Aorta (tissue), 5 donors: ENCODE data around the gene TLE3. TPM values are rescaled to one million over a fixed set of nuclear protein-coding genes. Genes with fewer than 3 reads are reported as not detected.
"Not testable (repeated sequence)": the region's sequence is repeated elsewhere in the genome, so short reads cannot be mapped to it uniquely, and the experiment has no call there.

Experiments
- ATAC-seq: fragments of 200-7000 bp; cut with Tn5 transposase; one replicate; pipeline ENCODE4 v1.9.1; 2022; ENCODE audit warnings: moderate library complexity; ENCODE audit not compliant: low FRiP score
- DNase-seq, 2 donors: peaks; one replicate each; pipeline ENCODE4 v3.0.0-alpha.2; 2020
- H3K27ac ChIP-seq, 2 donors: one replicate each; pipeline ENCODE4 v1.5.1; 2013; ENCODE audit warnings: low read length in 2 of 2, mild to moderate bottlenecking in 2 of 2, moderate library complexity in 2 of 2, control low read depth in 1 of 2, inconsistent platforms in 1 of 2, low read depth in 1 of 2
- H3K27me3 ChIP-seq, 2 donors: one replicate each; pipeline ENCODE4 v1.6.1; 2013; ENCODE audit warnings: control low read depth in 1 of 2, low read length in 1 of 2, mild to moderate bottlenecking in 1 of 2, moderate library complexity in 1 of 2; ENCODE audit not compliant: insufficient read depth in 2 of 2, control insufficient read depth in 1 of 2
- H3K36me3 ChIP-seq, 2 donors: one replicate each; pipeline ENCODE4 v1.6.1; 2013; ENCODE audit warnings: control low read depth in 1 of 2, low read length in 1 of 2, mild to moderate bottlenecking in 1 of 2; ENCODE audit not compliant: insufficient read depth in 2 of 2, control insufficient read depth in 1 of 2
- H3K4me1 ChIP-seq, 2 donors: one replicate each; pipeline ENCODE4 v1.6.1; 2013; ENCODE audit warnings: low read length in 2 of 2, control low read depth in 1 of 2, mild to moderate bottlenecking in 1 of 2, moderate library complexity in 1 of 2; ENCODE audit not compliant: insufficient read depth in 2 of 2, control insufficient read depth in 1 of 2
- H3K4me3 ChIP-seq, 2 donors: one replicate each; pipeline ENCODE4 v1.5.1; 2013; ENCODE audit warnings: low read length in 2 of 2, control low read depth in 1 of 2, mild to moderate bottlenecking in 1 of 2
- H3K9me3 ChIP-seq: one replicate; pipeline ENCODE4 v1.6.1; 2013; ENCODE audit warnings: mild to moderate bottlenecking, low read length; ENCODE audit not compliant: control insufficient read depth
- WGBS, 2 donors: extraction: QIAGEN DNeasy Blood & Tissue Kit; methylation state at CpG; one replicate each; pipeline ENCODE4 v1.1.7; 2013; 5-methylcytosine and 5-hydroxymethylcytosine counted together
- intact Hi-C, 2 donors: fragments of 100-400 bp; cut with DNase I; formaldehyde crosslinking; loops; one replicate each; pipeline versions ENCODE4 v1.14.2 to v1.15.0; 2022
- polyA plus RNA-seq, 2 donors: library from polyadenylated mRNA; stranded (reverse); fragments of 200-250 nt; gene quantifications; one replicate each; pipeline ENCODE4 v1.2.3, GENCODE V29; 2013
- total RNA-seq, 2 donors: library from RNA; stranded (reverse); fragmentation: NEBNext Ultra II Directional; extraction: Animal tissue kit (Norgen Biotek cat#: 25700); gene quantifications; one replicate each; pipeline ENCODE4 v1.2.1, GENCODE V29; 2021
- donor health status: healthy with polysubstance abuse.
- donor health status: Bipolar disorder and iron deficiency.
- donor health status: DM: no; HTN: no; CAD: no.
- donor health status: DM: no; HTN: no; CAD: no.
- donor health status: DM: yes; HTN: yes; CAD: no.

The TLE3 gene
- total and polyA plus RNA-seq, 4 donors, result 8.3 to 89.9 (median 28.2) TPM

DNA sequence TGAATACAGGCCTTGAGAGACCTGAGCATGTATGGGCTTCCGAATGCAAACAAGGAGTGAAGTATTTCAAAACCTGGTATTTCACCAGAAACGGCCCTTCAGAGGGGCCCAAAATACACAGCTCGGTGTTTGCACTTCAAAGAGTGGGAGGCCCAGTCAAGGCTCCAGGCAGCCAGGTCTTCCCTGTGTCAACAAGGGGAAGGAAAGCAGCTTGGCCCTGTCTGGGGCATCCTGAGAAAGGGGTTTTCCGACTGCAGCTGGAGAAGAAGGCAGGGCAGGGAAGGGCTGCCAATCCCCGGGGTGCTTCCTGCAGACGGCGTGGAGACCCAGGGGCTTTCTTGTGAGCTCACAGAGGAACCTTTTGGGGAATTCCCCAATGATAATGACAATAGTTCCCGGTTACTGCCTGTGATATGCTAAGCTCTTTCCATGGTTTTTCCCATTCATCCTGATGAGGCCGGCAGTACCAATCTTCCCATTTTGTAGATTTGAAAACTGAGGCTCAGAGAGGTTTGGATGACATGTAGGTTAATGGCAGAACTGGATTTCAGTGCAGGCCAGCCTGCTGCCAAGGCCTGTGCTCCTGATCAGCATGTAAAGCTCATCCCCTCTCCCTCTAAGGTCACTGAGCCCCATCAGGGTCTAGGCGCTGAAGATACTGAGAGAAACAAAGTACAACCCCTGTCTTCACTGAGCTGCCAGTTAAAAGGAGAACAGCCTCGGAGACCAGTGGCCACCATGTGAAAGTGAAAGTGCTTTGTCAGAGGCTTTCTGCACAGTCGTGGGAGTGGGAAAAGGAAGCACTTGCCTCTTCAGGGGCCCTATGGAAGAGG, 43.0 kb upstream of the TLE3 start:
- Histone ChIP-seq H3K27me3 (no peaks in the 10 kb centered on the region), H3K27ac (no peak overlapping the region), H3K36me3 (no peaks in the 10 kb centered on the region), H3K4me3 (no peak overlapping the region), H3K4me1 (no peaks in the 10 kb centered on the region), H3K9me3 (no peaks in the 10 kb centered on the region)
- DNase-seq (peak in 1 of 2 donors; percentile 67), ATAC-seq (peak; percentile 48)
- intact Hi-C loops, result no loop called here
- WGBS, 2 donors, result 32 to 40% methylated on average over 12 of the region's 12 CpGs

DNA sequence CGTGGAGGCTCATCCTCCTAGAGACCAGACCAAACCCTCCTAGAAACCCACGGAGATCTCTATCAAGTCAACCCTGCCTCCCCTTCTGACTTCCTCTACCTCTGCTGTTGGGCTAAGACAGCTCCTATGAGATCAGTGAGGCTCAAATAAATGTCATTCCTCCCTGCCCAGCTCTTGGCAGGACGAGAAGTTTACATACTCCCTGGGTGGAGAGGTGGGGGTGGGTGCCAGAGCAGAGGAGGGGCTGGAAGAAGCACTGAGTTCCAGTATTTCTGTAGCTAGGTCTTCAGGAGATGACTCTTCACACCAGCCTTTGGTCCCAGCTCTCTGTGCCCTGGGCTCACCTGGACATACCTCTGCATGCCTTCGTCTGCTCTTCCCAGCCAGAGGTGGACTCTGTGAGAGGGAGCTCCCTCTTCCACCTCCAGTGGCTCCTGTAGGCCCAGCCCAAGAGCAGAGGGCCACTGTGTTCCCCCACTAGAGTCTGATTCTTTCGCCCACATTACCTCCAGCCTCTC, 42.4 kb upstream of the TLE3 start:
- DNase-seq (no peak), ATAC-seq (no peak)
- Histone ChIP-seq H3K36me3 (no peaks in the 10 kb centered on the region), H3K4me1 (no peaks in the 10 kb centered on the region), H3K27ac (no peak overlapping the region), H3K27me3 (no peaks in the 10 kb centered on the region), H3K4me3 (no peak overlapping the region), H3K9me3 (no peaks in the 10 kb centered on the region)
- WGBS, 2 donors, result 74 to 85% methylated on average over 5 of the region's 5 CpGs
- intact Hi-C loops, result no loop called here

DNA sequence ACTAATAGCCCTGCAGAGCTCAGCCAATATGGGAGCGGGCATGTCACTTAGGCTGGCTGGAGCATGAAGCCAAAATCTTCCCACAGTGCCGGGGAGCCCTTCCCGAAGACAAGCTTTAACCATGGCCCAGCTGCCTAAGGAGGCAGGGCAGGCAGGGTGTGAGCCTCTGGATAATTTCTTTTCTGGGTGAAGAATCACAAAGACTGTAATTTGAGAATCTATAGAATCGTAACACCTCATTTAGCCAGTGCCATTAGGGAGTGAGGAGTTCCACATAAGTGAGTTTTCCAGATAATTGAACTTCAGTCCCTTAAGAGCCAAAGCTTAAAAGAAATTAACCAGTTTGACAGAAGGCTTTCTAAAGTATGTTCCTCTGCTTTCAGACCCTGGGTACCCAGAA, 40.2 kb upstream of the TLE3 start:
- Histone ChIP-seq H3K4me3 (no peak overlapping the region), H3K4me1 (no peaks in the 10 kb centered on the region), H3K27me3 (no peaks in the 10 kb centered on the region), H3K9me3 (no peaks in the 10 kb centered on the region), H3K36me3 (no peaks in the 10 kb centered on the region), H3K27ac (no peak overlapping the region)
- 96 to 98% methylated on average over 4 of the region's 4 CpGs for WGBS, 2 donors
- no peak for DNase-seq
- ATAC-seq, result no peak
- intact Hi-C loops, result no loop called here

DNA sequence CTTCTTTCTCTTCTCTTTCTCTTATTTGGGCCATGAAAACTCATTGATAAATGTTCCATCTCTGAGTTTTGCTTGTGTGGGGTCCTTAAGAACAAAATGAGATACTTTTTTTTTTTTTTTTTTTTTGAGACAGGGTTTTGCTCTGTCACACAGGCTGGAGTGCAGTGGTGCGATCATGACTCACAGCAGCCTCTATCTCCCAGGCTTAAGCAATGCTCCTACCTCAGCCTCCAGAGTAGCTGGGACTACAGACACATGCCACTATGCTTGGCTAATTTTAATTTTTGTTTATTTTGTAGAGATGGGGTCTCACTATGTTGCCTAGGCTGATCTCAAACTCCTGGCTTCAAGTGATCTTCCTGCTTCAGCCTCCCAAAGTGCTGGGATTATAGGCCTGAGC, 39.3 kb upstream of the TLE3 start:
- DNase-seq, intact Hi-C loops, H3K4me1 ChIP-seq, H3K27ac ChIP-seq, H3K27me3 ChIP-seq, H3K9me3 ChIP-seq, H3K4me3 ChIP-seq, ATAC-seq, H3K36me3 ChIP-seq: not testable (repeated sequence)
- 96 to 100% methylated on average over 1 of the region's 1 CpG for WGBS, 2 donors

DNA sequence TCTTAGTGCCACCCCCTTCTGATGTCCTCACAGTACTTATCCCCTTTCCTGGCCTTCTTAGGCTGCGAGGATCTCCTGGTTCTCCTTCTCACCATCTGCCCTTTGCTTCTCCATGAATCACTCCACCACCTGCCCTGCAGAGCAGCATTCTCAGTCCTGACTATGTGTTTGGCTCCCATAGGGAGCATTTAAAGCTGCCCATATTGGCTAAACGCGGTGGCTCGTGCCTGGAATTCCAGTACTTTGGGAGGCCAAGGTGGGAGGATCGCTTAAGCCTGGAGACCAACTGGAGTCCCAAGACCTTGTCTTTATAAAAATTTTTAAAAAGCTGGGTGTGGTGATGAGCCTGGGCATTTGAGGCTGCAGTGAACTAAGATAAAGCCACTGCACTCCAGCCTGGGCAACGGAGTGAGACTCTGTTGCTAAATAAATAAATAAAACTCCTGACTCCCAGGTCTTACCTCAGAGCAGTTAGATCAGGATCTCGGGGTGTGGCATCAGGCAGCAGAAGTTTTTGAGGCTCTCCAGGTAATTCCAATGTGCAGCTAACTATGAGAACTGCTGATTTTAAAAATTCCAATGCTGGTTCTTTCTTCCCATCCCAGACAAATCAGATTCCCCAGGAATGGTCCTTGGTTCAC, 36.2 kb upstream of the TLE3 start:
- WGBS, 2 donors, result 87 to 93% methylated on average over 7 of the region's 7 CpGs
- ATAC-seq, result no peak
- intact Hi-C loops, result no loop called here
- H3K27ac ChIP-seq, result no peak overlapping the region
- H3K9me3 ChIP-seq, result no peaks in the 10 kb centered on the region
- DNase-seq, result no peak
- H3K27me3 ChIP-seq, result no peaks in the 10 kb centered on the region
- H3K4me3 ChIP-seq, result no peak overlapping the region
- no peaks in the 10 kb centered on the region for H3K4me1 ChIP-seq
- H3K36me3 ChIP-seq, result no peaks in the 10 kb centered on the region

DNA sequence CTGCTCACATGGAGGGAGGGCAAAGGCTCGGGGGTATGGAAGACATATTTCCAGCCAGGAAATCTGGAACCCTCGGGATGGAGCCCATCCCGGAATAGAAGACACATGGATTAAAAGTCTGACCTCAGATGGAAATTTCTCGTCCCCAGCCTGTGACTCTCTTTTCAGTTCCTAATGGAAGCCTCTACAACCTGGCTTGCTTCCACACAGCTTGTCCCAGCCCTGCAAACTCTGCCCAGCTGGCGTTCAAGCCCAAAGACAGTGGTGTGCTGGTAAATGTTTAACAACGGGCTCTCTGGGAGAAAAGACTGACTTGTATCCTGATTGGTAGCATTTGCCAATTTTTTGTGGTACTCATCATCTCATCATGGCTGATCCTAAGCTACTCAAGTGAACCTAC, 35.6 kb upstream of the TLE3 start:
- ATAC-seq (peak; percentile 56), DNase-seq (no peak)
- Histone ChIP-seq H3K4me1 (no peaks in the 10 kb centered on the region), H3K27ac (no peak overlapping the region), H3K27me3 (no peaks in the 10 kb centered on the region), H3K9me3 (no peaks in the 10 kb centered on the region), H3K4me3 (no peak overlapping the region), H3K36me3 (no peaks in the 10 kb centered on the region)
- WGBS, 2 donors, result 16 to 21% methylated on average over 6 of the region's 6 CpGs
- intact Hi-C loops, result no loop called here

DNA sequence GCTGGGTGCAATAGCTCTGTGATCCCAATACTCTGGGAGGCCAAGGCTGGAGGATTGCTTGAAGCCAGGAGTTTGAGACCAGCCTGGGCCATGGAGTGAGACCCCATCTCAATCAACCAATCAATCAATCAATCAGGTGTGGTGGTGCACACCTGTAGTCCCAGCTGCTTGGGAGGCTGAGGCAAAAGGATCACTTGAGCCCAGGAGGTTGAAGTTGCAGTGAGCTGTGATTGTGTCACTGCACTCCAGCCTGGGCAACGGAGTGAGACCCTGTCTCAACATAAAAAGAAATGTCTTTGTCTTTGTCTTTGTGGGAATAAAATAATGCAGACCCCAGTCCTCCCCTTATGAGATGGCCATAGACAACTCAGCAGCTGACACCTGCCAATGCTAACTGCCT, 34.9 kb upstream of the TLE3 start:
- DNase-seq (no peak), ATAC-seq (no peak)

DNA sequence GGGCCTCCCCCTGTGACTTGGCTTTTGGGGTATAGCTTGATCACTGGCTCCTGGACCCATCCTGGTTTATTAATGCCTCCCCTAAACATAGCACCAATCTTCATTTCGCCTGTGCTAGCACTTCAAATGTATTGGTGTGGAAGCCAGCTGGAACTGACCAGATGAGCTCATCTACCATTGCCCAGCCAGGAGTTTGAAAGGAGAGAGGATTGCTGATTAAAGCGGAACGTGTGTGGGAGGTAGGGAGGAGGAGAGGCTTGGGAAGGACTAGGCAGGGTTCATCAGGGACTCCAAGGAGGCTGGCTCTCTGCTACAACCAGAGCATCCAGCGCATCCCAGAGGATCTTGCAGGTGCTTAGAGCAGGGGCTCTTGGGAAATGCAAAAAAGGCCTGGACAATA, 34.4 kb upstream of the TLE3 start:
- ATAC-seq (peak; percentile 66), DNase-seq (no peak)
- Histone ChIP-seq H3K27me3 (no peaks in the 10 kb centered on the region), H3K27ac (no peak overlapping the region), H3K36me3 (no peaks in the 10 kb centered on the region), H3K4me1 (no peaks in the 10 kb centered on the region), H3K4me3 (no peak overlapping the region), H3K9me3 (no peaks in the 10 kb centered on the region)
- intact Hi-C loops, result no loop called here
- WGBS, 2 donors, result 21 to 27% methylated on average over 4 of the region's 4 CpGs

More for the DNA sequence above, 34.9 kb upstream of the TLE3 start:
- Histone ChIP-seq H3K9me3 (no peaks in the 10 kb centered on the region), H3K4me1 (no peaks in the 10 kb centered on the region), H3K4me3 (no peak overlapping the region), H3K27me3 (no peaks in the 10 kb centered on the region), H3K27ac (no peak overlapping the region), H3K36me3 (no peaks in the 10 kb centered on the region)
- intact Hi-C loops, result no loop called here
- 92 to 96% methylated on average over 1 of the region's 1 CpG for WGBS, 2 donors
